Karpas-422 (cell line): ENCODE measurements around the gene NFIA. TPM values are rescaled to one million over a fixed set of nuclear protein-coding genes. Genes with fewer than 3 reads are reported as not detected.
A peak's percentile ranks its signal among the peaks of the same experiment; 100 is the strongest.

Source experiments
- DNase-seq: peaks from one replicate; pipeline ENCODE4 v3.0.0-alpha.2; 2015
- H2AFZ ChIP-seq: fragments of 200-600 bp; sonication (generic); 2 replicates; pipeline ENCODE4 v1.6.1; 2014; ENCODE audit warnings: antibody characterized with exemption, low read length, mixed read lengths
- H3K27ac ChIP-seq: fragments of 200-600 bp; sonication (generic); 2 replicates; pipeline ENCODE4 v1.5.1; 2014; ENCODE audit warnings: mild to moderate bottlenecking, low read length, moderate library complexity
- H3K27me3 ChIP-seq: fragments of 200-600 bp; sonication (generic); 2 replicates; pipeline ENCODE4 v1.6.1; 2014; ENCODE audit warnings: low read length, mixed read lengths
- H3K36me3 ChIP-seq: fragments of 200-600 bp; sonication (generic); 2 replicates; pipeline ENCODE4 v1.6.1; 2014; ENCODE audit warnings: low read length, mixed read lengths; ENCODE audit not compliant: insufficient read depth
- H3K4me1 ChIP-seq: fragments of 200-600 bp; sonication (generic); 2 replicates; pipeline ENCODE4 v1.6.1; 2014; ENCODE audit warnings: mild to moderate bottlenecking, low read length, mixed read lengths
- H3K4me2 ChIP-seq: fragments of 200-600 bp; sonication (generic); 2 replicates; pipeline ENCODE4 v1.6.1; 2014; ENCODE audit warnings: low read length, low read depth, mild to moderate bottlenecking; ENCODE audit not compliant: poor library complexity, severe bottlenecking
- H3K4me3 ChIP-seq: fragments of 200-600 bp; sonication (generic); 2 replicates; pipeline ENCODE4 v1.5.1; 2014; ENCODE audit warnings: mild to moderate bottlenecking, antibody characterized with exemption, low read length, mixed read lengths
- H3K79me2 ChIP-seq: fragments of 200-600 bp; sonication (generic); 2 replicates; pipeline ENCODE4 v1.6.1; 2014; ENCODE audit warnings: mild to moderate bottlenecking, low read length, mixed read lengths
- H3K9ac ChIP-seq: fragments of 200-600 bp; sonication (generic); 2 replicates; pipeline ENCODE4 v1.6.0; 2014; ENCODE audit warnings: low read length
- H3K9me2 ChIP-seq: fragments of 200-600 bp; sonication (generic), shearing (Covaris generic); replicated peaks from 2 replicates; pipeline ENCODE4 v1.6.0; 2014; ENCODE audit warnings: mild to moderate bottlenecking, low read length, moderate library complexity; ENCODE audit not compliant: insufficient read depth
- H3K9me3 ChIP-seq: fragments of 300-700, 200-600 bp; sonication (generic); 2 replicates; pipeline ENCODE4 v1.6.1; 2014; ENCODE audit warnings: low read length, mixed read lengths
- H4K20me1 ChIP-seq: fragments of 200-600 bp; sonication (generic); 2 replicates; pipeline ENCODE4 v1.6.1; 2014; ENCODE audit warnings: mild to moderate bottlenecking, antibody characterized with exemption, low read length, low read depth; ENCODE audit not compliant: insufficient read depth
- total RNA-seq: library from RNA; depleted of rRNA; stranded (reverse); fragments of >200 nt; shearing (Covaris generic); gene quantifications from 2 replicates; pipeline ENCODE4 v1.2.3, GENCODE V29; 2014; ENCODE audit warnings: low replicate concordance

Gene NFIA
- total RNA-seq, 1 experiment from 2014 or later: 38.3 TPM

DNA sequence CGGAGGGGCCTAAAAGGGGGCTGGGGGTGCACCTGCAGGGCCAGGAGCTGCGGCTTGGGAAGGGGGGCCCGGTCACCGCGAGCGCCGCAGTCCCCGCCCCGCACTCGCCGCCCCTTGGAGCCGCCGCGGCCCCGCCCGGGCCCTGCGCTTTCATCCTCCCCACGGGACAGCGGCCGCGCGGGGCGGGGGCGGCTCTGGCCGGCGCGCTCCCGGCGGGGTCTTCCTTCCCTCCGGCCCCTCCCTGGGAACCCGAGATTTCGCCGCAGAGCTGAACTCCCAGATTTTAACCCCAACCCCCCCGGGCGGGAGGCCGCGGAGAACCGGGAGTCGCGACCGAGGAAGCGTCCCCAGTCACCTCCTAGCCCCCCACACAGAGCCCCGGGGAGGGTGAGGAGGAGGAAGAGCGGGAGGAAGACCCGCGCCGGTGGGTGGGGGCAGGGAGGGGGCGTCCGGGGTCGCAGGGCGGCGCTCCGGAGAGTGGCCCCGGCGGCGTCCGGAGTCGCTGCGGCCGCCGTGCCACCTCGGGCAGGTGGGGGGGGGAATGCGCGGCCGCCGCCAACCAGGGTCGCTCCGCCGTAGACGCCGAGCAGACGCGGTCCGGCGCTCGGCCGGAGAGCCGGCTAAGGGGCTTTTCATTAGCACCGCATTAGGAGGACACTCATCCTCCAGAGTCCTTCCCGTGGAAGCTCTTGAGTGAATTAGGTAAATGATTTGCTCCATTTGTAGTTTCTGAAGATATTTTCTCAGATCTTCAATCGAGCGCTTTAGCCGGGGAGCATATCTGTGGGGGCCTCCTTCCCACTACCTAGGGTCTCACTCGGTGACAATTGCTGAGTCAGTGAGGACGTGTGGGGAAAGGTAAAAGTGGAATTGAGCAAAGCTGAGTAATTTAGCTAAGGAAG, 31.6 kb upstream of the NFIA start:
- Histone ChIP-seq H4K20me1 (no peaks in the 10 kb centered on the region), H3K79me2 (no peaks in the 10 kb centered on the region), H3K9ac (peak overlapping the region; percentile 65), H2AFZ (peak overlapping the region; percentile 91; the same call in 1 of the 2 replicates), H3K4me3 (peak overlapping the region; percentile 70), H3K27me3 (no peaks in the 10 kb centered on the region), H3K36me3 (no peaks in the 10 kb centered on the region), H3K4me1 (peaks cover 13% of the 10 kb centered on the region), H3K27ac (no peak overlapping the region), H3K9me3 (no peaks in the 10 kb centered on the region), H3K9me2 (no peaks in the 10 kb centered on the region), H3K4me2 (peak overlapping the region; percentile 68)
- DNase-seq: no peak

DNA sequence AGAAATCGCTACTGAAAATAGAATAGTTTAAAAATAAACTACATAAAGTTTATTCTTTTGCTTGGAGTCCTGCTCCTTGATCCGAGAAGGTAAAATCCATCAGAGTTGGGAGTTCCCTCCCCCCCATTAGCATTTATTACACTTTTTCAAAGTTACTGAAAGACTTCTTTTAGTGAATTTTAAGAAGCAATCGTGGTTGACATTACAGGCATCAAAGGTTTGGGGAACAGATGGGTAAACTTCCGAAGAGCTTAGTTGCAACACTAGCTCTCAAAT, 31.0 kb upstream of the NFIA start:
- no peak overlapping the region for H3K4me2 ChIP-seq
- no peak overlapping the region for H3K4me3 ChIP-seq
- H3K9ac ChIP-seq: no peak overlapping the region

DNA sequence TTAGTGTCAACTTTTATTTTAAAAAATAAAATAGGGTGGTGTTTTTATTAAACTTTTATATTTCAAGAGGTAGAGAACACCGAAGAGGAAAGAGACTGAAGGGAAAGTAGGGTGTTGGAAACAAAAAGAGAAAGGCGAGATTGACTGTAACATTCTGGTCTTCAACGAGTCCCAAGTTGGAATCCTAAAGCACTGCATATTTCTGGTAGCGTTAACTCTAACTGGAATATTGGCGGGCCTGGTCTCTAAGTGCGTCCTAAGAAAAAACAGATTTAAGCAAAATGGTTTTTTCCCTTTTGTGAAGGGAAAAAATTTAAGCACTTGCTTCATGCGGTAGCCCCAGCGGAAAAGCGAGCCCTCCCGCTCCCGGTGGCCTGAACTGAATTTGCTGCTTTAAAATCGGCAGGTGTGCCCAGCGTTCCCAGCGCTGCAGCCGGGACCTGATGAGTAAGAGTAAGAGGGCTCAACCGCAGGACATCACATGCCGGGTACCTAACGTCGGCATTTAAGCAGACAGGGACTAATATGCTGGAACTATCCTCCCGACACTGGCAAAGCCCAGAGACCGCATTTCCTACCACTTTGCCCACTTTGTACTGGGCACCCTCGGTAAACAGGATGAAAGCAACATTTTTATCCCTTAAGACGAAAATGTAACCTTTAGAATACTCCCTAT, 30.5 kb upstream of the NFIA start:
- H3K36me3 ChIP-seq: no peaks in the 10 kb centered on the region
- H3K79me2 ChIP-seq: no peaks in the 10 kb centered on the region
- no peak overlapping the region for H3K4me3 ChIP-seq
- DNase-seq: no peak
- no peaks in the 10 kb centered on the region for H3K9me2 ChIP-seq
- H3K9ac ChIP-seq: no peak overlapping the region
- no peaks in the 10 kb centered on the region for H3K9me3 ChIP-seq
- H4K20me1 ChIP-seq: no peaks in the 10 kb centered on the region
- H3K27me3 ChIP-seq: no peaks in the 10 kb centered on the region
- no peak overlapping the region for H2AFZ ChIP-seq
- H3K4me2 ChIP-seq: no peak overlapping the region
- no peak overlapping the region for H3K27ac ChIP-seq
- H3K4me1 ChIP-seq: peaks cover 20% of the 10 kb centered on the region

More for the DNA sequence above, 31.0 kb upstream of the NFIA start:
- Histone ChIP-seq H3K79me2 (no peaks in the 10 kb centered on the region), H4K20me1 (no peaks in the 10 kb centered on the region), H3K27me3 (no peaks in the 10 kb centered on the region), H3K4me1 (peaks cover 16% of the 10 kb centered on the region), H2AFZ (no peak overlapping the region), H3K9me3 (no peaks in the 10 kb centered on the region), H3K27ac (no peak overlapping the region), H3K36me3 (no peaks in the 10 kb centered on the region), H3K9me2 (no peaks in the 10 kb centered on the region)
- no peak for DNase-seq

DNA sequence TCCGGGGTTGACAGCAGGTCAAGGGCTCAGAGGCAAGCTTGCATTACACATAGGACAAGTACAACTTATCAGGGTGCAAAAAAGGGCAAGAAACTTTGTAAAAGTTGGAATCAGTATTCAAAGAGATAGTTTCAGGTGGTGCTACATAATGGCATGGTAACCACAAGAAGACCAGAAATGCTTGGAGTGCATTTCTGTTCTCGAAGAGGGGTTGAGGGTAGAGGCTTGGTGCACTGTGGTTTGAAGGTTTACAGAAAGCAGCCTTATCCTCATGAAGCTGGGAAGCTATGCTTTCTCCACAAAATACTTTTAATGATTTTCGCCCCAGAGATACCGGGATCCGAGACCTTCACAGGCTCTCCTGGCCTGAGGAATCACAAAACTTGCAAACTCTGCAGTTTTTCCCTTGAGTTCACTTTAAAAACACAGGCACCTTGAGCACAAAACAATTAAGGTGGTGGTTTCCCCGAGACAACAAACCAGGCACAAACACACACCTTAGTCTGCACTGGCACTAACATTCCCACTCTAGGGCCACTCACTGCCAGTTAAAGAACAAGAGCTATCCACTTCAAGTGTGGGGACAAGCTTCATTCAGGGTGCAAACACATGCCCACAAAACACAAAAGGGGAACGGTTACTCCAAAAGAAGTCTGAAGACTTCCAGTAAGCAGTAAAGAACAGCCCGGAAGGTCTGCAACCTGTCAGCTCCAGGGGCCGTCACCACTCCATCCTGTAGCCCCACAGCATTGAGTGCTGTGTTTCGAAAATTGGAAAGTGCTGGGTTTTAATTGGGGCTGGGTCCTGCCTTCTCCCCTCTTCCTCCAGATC, 29.8 kb upstream of the NFIA start:
- H3K36me3 ChIP-seq: no peaks in the 10 kb centered on the region
- no peaks in the 10 kb centered on the region for H3K27me3 ChIP-seq
- H3K4me3 ChIP-seq: peak overlapping the region; percentile 63; the same call in 1 of the 2 replicates
- H3K9me2 ChIP-seq: no peaks in the 10 kb centered on the region
- no peak for DNase-seq
- H3K9ac ChIP-seq: no peak overlapping the region
- H2AFZ ChIP-seq: no peak overlapping the region
- H3K4me2 ChIP-seq: peak overlapping the region; percentile 69
- no peaks in the 10 kb centered on the region for H3K9me3 ChIP-seq
- peaks cover 28% of the 10 kb centered on the region for H3K4me1 ChIP-seq
- no peak overlapping the region for H3K27ac ChIP-seq
- no peaks in the 10 kb centered on the region for H4K20me1 ChIP-seq
- H3K79me2 ChIP-seq: no peaks in the 10 kb centered on the region

DNA sequence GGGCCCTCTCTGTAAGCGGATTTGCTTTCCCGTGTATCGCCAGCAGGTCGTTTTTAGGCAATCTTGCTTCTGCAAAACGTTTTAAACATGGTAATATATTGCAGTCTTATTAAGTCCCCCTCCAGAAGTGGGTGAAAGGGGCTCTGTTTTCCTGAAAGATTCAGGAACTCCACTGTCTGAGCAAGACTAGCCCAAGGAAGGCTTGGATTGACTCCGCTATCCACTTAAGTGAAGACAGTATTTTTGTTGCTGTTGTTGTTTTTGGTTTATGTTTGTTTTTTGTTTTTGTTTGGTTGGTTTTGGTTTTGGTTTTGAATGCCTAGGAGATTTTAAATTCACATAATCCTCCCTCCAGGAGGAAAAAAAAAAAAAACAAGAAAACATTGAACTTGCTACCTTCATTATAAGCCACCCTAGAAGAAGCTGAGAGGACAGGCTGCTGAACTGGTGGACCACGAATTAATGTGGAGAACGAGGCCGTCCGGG, 29.1 kb upstream of the NFIA start:
- Histone ChIP-seq H3K27ac (no peak overlapping the region), H3K79me2 (no peaks in the 10 kb centered on the region), H3K9me3 (no peaks in the 10 kb centered on the region), H3K4me2 (peak overlapping the region; percentile 69), H3K4me1 (peaks cover 33% of the 10 kb centered on the region), H3K27me3 (no peaks in the 10 kb centered on the region), H3K36me3 (no peaks in the 10 kb centered on the region), H2AFZ (peak overlapping the region; percentile 57; the same call in 1 of the 2 replicates), H3K9me2 (no peaks in the 10 kb centered on the region), H4K20me1 (no peaks in the 10 kb centered on the region), H3K9ac (peak overlapping the region; percentile 51), H3K4me3 (peak overlapping the region; percentile 63)
- DNase-seq: no peak

DNA sequence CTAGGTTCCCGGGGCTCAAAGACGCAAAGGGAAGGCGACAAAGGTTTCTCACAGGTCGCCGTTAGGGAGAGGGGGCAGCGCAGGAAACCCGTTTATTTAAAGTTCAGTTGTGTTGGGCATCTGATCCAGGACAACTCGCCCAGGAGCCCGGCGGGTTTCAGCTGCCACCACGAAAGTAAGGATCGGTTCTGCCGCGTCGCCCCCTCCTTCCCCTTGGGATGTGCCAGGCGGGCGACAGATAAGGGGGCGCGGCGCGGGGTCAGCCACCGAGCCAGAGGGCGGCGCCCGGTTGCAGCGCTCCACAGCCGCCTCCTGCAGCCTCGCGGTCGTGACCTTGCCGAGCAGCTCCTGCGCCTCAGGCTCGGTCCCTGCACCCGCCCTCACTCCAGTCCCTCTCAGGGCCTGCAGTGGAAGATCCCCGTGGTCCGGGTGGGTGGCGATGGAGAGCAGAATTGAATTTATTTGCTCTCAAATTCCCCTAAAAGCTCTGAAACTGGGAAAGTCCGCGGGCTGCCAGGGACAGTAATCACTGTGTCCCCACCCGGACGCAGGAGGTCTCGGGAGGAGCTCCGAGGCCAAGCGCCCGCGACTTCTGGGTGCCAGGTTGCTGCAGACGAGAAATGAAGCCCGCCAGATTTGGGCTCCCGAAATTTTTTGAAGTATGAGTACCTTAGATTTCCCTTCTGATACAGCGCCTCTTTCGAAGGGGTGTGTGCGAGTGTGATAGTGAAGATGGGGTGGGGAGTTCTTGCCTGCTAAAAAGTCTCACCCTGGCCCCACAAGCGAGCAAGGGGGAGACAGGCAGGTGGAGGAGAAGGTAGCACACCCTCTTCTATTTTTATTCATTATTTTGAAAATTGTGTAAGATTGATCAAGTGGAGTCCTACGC, 28.4 kb upstream of the NFIA start:
- peaks cover 33% of the 10 kb centered on the region for H3K4me1 ChIP-seq
- DNase-seq: peak; percentile 63
- H3K27me3 ChIP-seq: no peaks in the 10 kb centered on the region

DNA sequence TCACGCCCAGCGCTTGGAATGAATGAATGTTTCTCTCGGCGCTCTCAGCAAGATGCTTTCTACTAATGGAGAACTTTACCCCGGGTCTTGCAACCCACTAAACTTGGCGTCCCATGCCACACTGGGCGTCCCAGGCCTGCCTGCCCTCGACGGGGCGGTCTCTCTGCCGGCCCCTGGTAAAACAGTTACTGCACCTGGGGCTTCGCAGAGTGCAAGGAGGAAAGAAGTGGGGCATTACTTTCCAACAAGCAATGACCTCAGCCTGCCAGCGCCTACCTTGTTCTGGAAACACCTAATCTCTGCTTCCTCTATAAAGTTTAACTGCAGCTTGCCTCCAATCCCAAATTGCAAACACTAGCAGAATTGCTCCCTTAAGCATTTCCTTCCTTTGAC, 27.8 kb upstream of the NFIA start:
- Histone ChIP-seq H3K4me1 (peaks cover 33% of the 10 kb centered on the region), H3K9me2 (no peaks in the 10 kb centered on the region), H3K36me3 (no peaks in the 10 kb centered on the region), H4K20me1 (no peaks in the 10 kb centered on the region), H3K79me2 (no peaks in the 10 kb centered on the region), H3K9me3 (no peaks in the 10 kb centered on the region), H3K4me3 (no peak overlapping the region), H3K27me3 (no peaks in the 10 kb centered on the region), H3K27ac (no peak overlapping the region), H3K4me2 (no peak overlapping the region), H3K9ac (no peak overlapping the region), H2AFZ (no peak overlapping the region)
- DNase-seq: no peak

More for the DNA sequence above, 28.4 kb upstream of the NFIA start:
- Histone ChIP-seq H3K4me2 (peak overlapping the region; percentile 69), H3K79me2 (no peaks in the 10 kb centered on the region), H3K27ac (no peak overlapping the region), H3K4me3 (peak overlapping the region; percentile 63), H3K36me3 (no peaks in the 10 kb centered on the region), H3K9me3 (no peaks in the 10 kb centered on the region), H3K9me2 (no peaks in the 10 kb centered on the region), H3K9ac (peak overlapping the region; percentile 51), H2AFZ (peak overlapping the region; percentile 57; the same call in 1 of the 2 replicates), H4K20me1 (no peaks in the 10 kb centered on the region)
